Measurements from ENCODE around the gene CFAP221.

The CFAP221 gene

GRCh38 chr2:119689218-119689617, 145.0 kb downstream of the CFAP221 start:
- intact Hi-C loops (cut with DNase I) = no loop called here
- peak in 1 of 42 donors; percentile 15 for DNase-seq

GRCh38 chr2:119691189-119691588, 146.9 kb downstream of the CFAP221 start:
- DNase-seq = peak in 1 of 42 donors; percentile 3
- intact Hi-C loops (cut with DNase I) = no loop called here

GRCh38 chr2:119691651-119692245, 147.5 kb downstream of the CFAP221 start:
- DNase-seq = no peak
- intact Hi-C loops (cut with DNase I) = no loop called here

- intact Hi-C loops (cut with DNase I) = no loop called here
- no peak for DNase-seq
Observed at GRCh38 chr2:119692310-119692709, 148.1 kb downstream of the CFAP221 start.

GRCh38 chr2:119692954-119693353, 148.7 kb downstream of the CFAP221 start:
- no peak for DNase-seq
- intact Hi-C loops (cut with DNase I) = no loop called here

GRCh38 chr2:119693567-119693966, 149.3 kb downstream of the CFAP221 start:
- intact Hi-C loops (cut with DNase I) = no loop called here

GRCh38 chr2:119693967-119694366, 149.7 kb downstream of the CFAP221 start:
- intact Hi-C loops (cut with DNase I) = no loop called here
- DNase-seq = no peak

More at GRCh38 chr2:119693567-119693966, 149.3 kb downstream of the CFAP221 start:
- no peak for DNase-seq

- DNase-seq = no peak
Observed at GRCh38 chr2:119694470-119694844, 150.2 kb downstream of the CFAP221 start.

GRCh38 chr2:119694845-119695521, 150.7 kb downstream of the CFAP221 start:
- intact Hi-C loops (cut with DNase I) = no loop called here
- DNase-seq = peak in 9 of 42 donors; percentile 24 to 52 (median 39)

More at GRCh38 chr2:119694470-119694844, 150.2 kb downstream of the CFAP221 start:
- intact Hi-C loops (cut with DNase I) = no loop called here

GRCh38 chr2:119696005-119696404, 151.8 kb downstream of the CFAP221 start:
- intact Hi-C loops (cut with DNase I) = no loop called here
- DNase-seq = no peak

GRCh38 chr2:119696494-119697030, 152.3 kb downstream of the CFAP221 start:
- intact Hi-C loops (cut with DNase I) = no loop called here
- DNase-seq = no peak

- DNase-seq = no peak
- intact Hi-C loops (cut with DNase I) = no loop called here
Observed at GRCh38 chr2:119697290-119698020, 153.2 kb downstream of the CFAP221 start.

- DNase-seq = no peak
Observed at GRCh38 chr2:119698246-119698645, 154.0 kb downstream of the CFAP221 start.

GRCh38 chr2:119699016-119699606, 154.9 kb downstream of the CFAP221 start:
- intact Hi-C loops (cut with DNase I) = no loop called here
- peak in 9 of 42 donors; percentile 32 to 57 (median 36) for DNase-seq

More at GRCh38 chr2:119698246-119698645, 154.0 kb downstream of the CFAP221 start:
- intact Hi-C loops (cut with DNase I) = no loop called here

GRCh38 chr2:119700866-119701265, 156.6 kb downstream of the CFAP221 start:
- no peak for DNase-seq
- intact Hi-C loops (cut with DNase I) = loop anchor here (5.0 to 10.0 kb wide), 2 partner anchors 121 to 474 kb away; no protein-coding TSS in a partner anchor

- intact Hi-C loops (cut with DNase I) = loop anchor here (5.0 to 10.0 kb wide), 2 partner anchors 121 to 473 kb away; no protein-coding TSS in a partner anchor
- DNase-seq = peak in 1 of 42 donors; percentile 30
Observed at GRCh38 chr2:119701352-119701751, 157.1 kb downstream of the CFAP221 start.

GRCh38 chr2:119702203-119702917, 158.1 kb downstream of the CFAP221 start:
- no peak for DNase-seq
- intact Hi-C loops (cut with DNase I) = loop anchor here (5.0 to 10.0 kb wide), 2 partner anchors 120 to 472 kb away; no protein-coding TSS in a partner anchor

- intact Hi-C loops (cut with DNase I) = loop anchor here (5.0 to 10.0 kb wide), 2 partner anchors 119 to 472 kb away; no protein-coding TSS in a partner anchor
- DNase-seq = peak in 39 of 42 donors; percentile 44 to 89 (median 71)
Observed at GRCh38 chr2:119702918-119703401, 158.7 kb downstream of the CFAP221 start.

All from head of caudate nucleus (tissue), 42 donors.